Measurements from ENCODE around the gene UBTF. TPM values are rescaled to one million over a fixed set of nuclear protein-coding genes. Genes with fewer than 3 reads are reported as not detected.
A peak's percentile ranks its signal among the peaks of the same experiment; 100 is the strongest.

Gene UBTF
- total and polyA plus RNA-seq, 4 experiments from 2014 or later = 12.2 to 264 (median 157) TPM

DNA sequence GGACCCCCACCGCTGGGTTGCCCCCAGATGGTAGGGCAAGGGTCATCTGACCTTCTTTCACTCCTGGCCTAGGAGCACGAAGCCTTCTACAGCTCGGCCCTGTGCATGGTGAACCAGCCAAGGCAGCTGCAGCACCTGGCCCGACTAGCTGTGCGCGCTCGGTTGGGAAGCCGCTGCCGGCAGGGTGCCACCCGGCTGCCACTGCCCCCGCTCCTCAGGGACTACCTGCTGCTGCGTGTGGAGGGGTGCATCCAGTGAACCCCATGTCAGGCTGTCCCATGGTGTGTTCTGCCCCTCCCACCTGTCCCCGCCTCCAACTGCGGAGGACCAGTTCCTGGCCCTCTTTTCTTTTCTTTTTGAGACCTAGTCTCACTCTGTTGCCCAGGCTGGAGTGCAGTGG lies 41.3 kb downstream of the UBTF start:
- H3K27me3 Mint-ChIP-seq = no peaks in the 10 kb centered on the region

DNA sequence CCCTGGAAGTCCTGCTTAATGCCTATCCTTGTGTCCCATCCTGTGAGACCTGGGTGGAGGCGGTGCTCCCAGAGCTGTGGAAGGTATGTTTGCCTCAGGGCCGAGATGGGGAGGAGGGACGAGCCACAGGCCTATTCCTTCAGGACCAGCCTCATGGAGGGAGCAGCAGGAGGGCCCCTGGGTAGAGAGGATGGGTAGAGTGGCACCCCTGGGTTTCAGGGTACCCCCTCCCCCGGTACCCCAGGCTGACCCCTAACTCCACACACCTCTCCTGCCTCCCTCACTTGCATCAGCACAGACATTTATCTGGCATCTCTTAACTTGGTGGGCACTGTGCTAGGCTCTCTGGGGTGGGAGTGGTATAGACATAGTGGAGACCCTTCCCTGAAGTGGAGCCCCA lies 41.8 kb downstream of the UBTF start:
- intact Hi-C loops (cut with micrococcal nuclease) = no loop called here
- Mint-ChIP-seq H3K4me3 (no peak overlapping the region), H3K9me3 (no peaks in the 10 kb centered on the region), H3K36me3 (peaks cover 13 to 27% of the 10 kb centered on the region in 2 donors), H3K4me1 (peaks cover 3 to 11% (median 8%) of the 10 kb centered on the region in 4 donors), H3K27ac (no peak overlapping the region), H3K27me3 (no peaks in the 10 kb centered on the region)
- Histone ChIP-seq H3K36me3 (ENCODE audit: insufficient read depth, low read length) (peaks cover 16% of the 10 kb centered on the region), H3K4me1 (ENCODE audit: insufficient read depth, low read length) (no peaks in the 10 kb centered on the region), H3K27ac (ENCODE audit: low read depth, low read length) (no peak overlapping the region), H3K27me3 (ENCODE audit: insufficient read depth, low read length) (no peaks in the 10 kb centered on the region), H3K4me3 (ENCODE audit: low read length in 2 of 2) (no peak overlapping the region), H3K9me3 (ENCODE audit: control insufficient read depth in 1 of 2, low read length in 2 of 2) (no peaks in the 10 kb centered on the region)
- ChIA-PET POLR2A (ENCODE audit: partially characterized antibody) (no interaction called here), CTCF (ENCODE audit: partially characterized antibody) (no interaction called here)
- no peak for DNase-seq

More for the DNA sequence above, 41.3 kb downstream of the UBTF start:
- no peaks in the 10 kb centered on the region for H3K9me3 Mint-ChIP-seq
- no peaks in the 10 kb centered on the region for H3K9me3 ChIP-seq (ENCODE audit: control insufficient read depth in 1 of 2, low read length in 2 of 2)
- H3K27ac Mint-ChIP-seq = peak overlapping the region in 1 of 7 donors; percentile 10
- intact Hi-C loops (cut with micrococcal nuclease) = no loop called here
- peaks cover 13 to 27% of the 10 kb centered on the region in 2 donors for H3K36me3 Mint-ChIP-seq
- no peak for DNase-seq
- no peak overlapping the region for H3K4me3 ChIP-seq (ENCODE audit: low read length in 2 of 2)
- no peak overlapping the region for H3K27ac ChIP-seq (ENCODE audit: low read depth, low read length)
- H3K27me3 ChIP-seq (ENCODE audit: insufficient read depth, low read length) = no peaks in the 10 kb centered on the region
- H3K4me3 Mint-ChIP-seq = no peak overlapping the region
- ChIA-PET CTCF (ENCODE audit: partially characterized antibody) (no interaction called here), POLR2A (ENCODE audit: partially characterized antibody) (no interaction called here)
- peaks cover 3% of the 10 kb centered on the region for H3K4me1 ChIP-seq (ENCODE audit: insufficient read depth, low read length)
- H3K4me1 Mint-ChIP-seq = peaks cover 3 to 12% (median 10%) of the 10 kb centered on the region in 4 donors
- H3K36me3 ChIP-seq (ENCODE audit: insufficient read depth, low read length) = peaks cover 19% of the 10 kb centered on the region

GRCh38 chr17:44176671-44177501 lies 42.6 kb downstream of the UBTF start:
- Histone ChIP-seq H3K27me3 (ENCODE audit: insufficient read depth, low read length) (no peaks in the 10 kb centered on the region), H3K27ac (ENCODE audit: low read depth, low read length) (no peak overlapping the region), H3K4me3 (ENCODE audit: low read length in 2 of 2) (no peak overlapping the region), H3K9me3 (ENCODE audit: control insufficient read depth in 1 of 2, low read length in 2 of 2) (no peaks in the 10 kb centered on the region), H3K36me3 (ENCODE audit: insufficient read depth, low read length) (peaks cover 11% of the 10 kb centered on the region), H3K4me1 (ENCODE audit: insufficient read depth, low read length) (no peaks in the 10 kb centered on the region)
- POLR2A ChIA-PET (ENCODE audit: partially characterized antibody) = interaction anchor here (1.4 kb wide), 1 partner anchor 9 kb away, joined by 8 read pairs; the partner anchor contains the start of gene TMUB2
- peak overlapping the region in 1 of 7 donors; percentile 31 for H3K27ac Mint-ChIP-seq
- H3K36me3 Mint-ChIP-seq = peaks cover 9 to 21% of the 10 kb centered on the region in 2 donors
- no peak for DNase-seq
- no peak overlapping the region for H3K4me3 Mint-ChIP-seq
- peaks cover 3 to 8% (median 3%) of the 10 kb centered on the region in 4 donors for H3K4me1 Mint-ChIP-seq
- no peaks in the 10 kb centered on the region for H3K27me3 Mint-ChIP-seq
- intact Hi-C loops (cut with micrococcal nuclease) = no loop called here
- CTCF ChIA-PET (ENCODE audit: partially characterized antibody) = interaction anchor here (1.1 to 1.6 kb wide), 2 partner anchors 10 to 31 kb away, joined by 3 read pairs; no protein-coding TSS in a partner anchor
- H3K9me3 Mint-ChIP-seq = no peaks in the 10 kb centered on the region

GRCh38 chr17:44176257-44176656 lies 43.2 kb downstream of the UBTF start:
- no peaks in the 10 kb centered on the region for H3K9me3 ChIP-seq (ENCODE audit: control insufficient read depth in 1 of 2, low read length in 2 of 2)
- ChIA-PET POLR2A (ENCODE audit: partially characterized antibody) (interaction anchor here (1.4 kb wide), 1 partner anchor 10 kb away, joined by 8 read pairs; the partner anchor contains the start of gene TMUB2), CTCF (ENCODE audit: partially characterized antibody) (interaction anchor here (1.1 to 1.6 kb wide), 2 partner anchors 9 to 31 kb away, joined by 3 read pairs; no protein-coding TSS in a partner anchor)
- Mint-ChIP-seq H3K4me1 (peaks cover 0 to 5% (median 0%) of the 10 kb centered on the region in 4 donors), H3K9me3 (no peaks in the 10 kb centered on the region), H3K27ac (peak overlapping the region in 2 of 7 donors; percentile 25 to 31), H3K27me3 (no peaks in the 10 kb centered on the region), H3K36me3 (peaks cover 5 to 17% of the 10 kb centered on the region in 2 donors), H3K4me3 (no peak overlapping the region)
- H3K27me3 ChIP-seq (ENCODE audit: insufficient read depth, low read length) = no peaks in the 10 kb centered on the region
- H3K27ac ChIP-seq (ENCODE audit: low read depth, low read length) = no peak overlapping the region
- intact Hi-C loops (cut with micrococcal nuclease) = no loop called here
- no peak overlapping the region for H3K4me3 ChIP-seq (ENCODE audit: low read length in 2 of 2)
- peaks cover 6% of the 10 kb centered on the region for H3K36me3 ChIP-seq (ENCODE audit: insufficient read depth, low read length)
- no peak for DNase-seq
- no peaks in the 10 kb centered on the region for H3K4me1 ChIP-seq (ENCODE audit: insufficient read depth, low read length)

GRCh38 chr17:44174427-44174826 lies 45.0 kb downstream of the UBTF start:
- Mint-ChIP-seq H3K4me1 (peaks cover 0 to 6% (median 2%) of the 10 kb centered on the region in 4 donors), H3K27me3 (no peaks in the 10 kb centered on the region), H3K27ac (peak overlapping the region in 2 of 7 donors; percentile 30 to 48), H3K36me3 (peaks cover 5 to 17% of the 10 kb centered on the region in 2 donors), H3K4me3 (no peak overlapping the region), H3K9me3 (no peaks in the 10 kb centered on the region)
- no peak for DNase-seq
- no peaks in the 10 kb centered on the region for H3K27me3 ChIP-seq (ENCODE audit: insufficient read depth, low read length)
- CTCF ChIA-PET (ENCODE audit: partially characterized antibody) = interaction anchor here (1.4 to 1.5 kb wide), 2 partner anchors 11 to 36 kb away, joined by 6 to 7 read pairs; no protein-coding TSS in a partner anchor
- H3K9me3 ChIP-seq (ENCODE audit: control insufficient read depth in 1 of 2, low read length in 2 of 2) = no peaks in the 10 kb centered on the region
- peaks cover 6% of the 10 kb centered on the region for H3K36me3 ChIP-seq (ENCODE audit: insufficient read depth, low read length)
- H3K27ac ChIP-seq (ENCODE audit: low read depth, low read length) = no peak overlapping the region
- no peaks in the 10 kb centered on the region for H3K4me1 ChIP-seq (ENCODE audit: insufficient read depth, low read length)
- no peak overlapping the region for H3K4me3 ChIP-seq (ENCODE audit: low read length in 2 of 2)
- POLR2A ChIA-PET (ENCODE audit: partially characterized antibody) = interaction anchor here (1.3 kb wide), 1 partner anchor 11 kb away, joined by 3 read pairs; no protein-coding TSS in a partner anchor
- intact Hi-C loops (cut with micrococcal nuclease) = no loop called here

DNA sequence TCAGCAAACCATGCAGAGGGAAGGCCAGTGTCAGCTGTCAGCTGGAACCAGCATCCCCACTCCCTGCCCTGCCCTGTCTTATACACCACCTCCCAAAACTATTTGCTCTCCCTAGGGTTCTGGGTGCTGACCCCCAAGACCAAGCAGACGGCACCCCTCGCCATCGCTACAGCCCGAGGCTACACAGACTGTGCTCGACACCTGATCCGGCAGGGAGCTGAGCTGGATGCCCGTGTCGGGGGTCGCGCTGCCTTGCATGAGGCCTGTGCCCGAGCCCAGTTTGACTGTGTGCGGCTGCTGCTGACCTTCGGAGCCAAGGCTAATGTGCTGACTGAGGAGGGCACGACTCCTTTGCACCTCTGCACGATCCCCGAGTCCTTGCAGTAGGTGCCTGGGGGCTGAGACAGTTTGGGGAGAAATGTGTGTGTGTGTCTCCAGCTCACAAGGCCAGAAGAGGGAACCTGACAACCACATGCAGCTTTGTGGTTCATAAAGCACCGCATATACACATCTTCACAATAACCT lies 47.5 kb downstream of the UBTF start:
- no peaks in the 10 kb centered on the region for H3K27me3 ChIP-seq (ENCODE audit: insufficient read depth, low read length)
- Mint-ChIP-seq H3K27ac (peak overlapping the region in 4 of 7 donors; percentile 21 to 83 (median 51)), H3K9me3 (no peaks in the 10 kb centered on the region), H3K4me3 (no peak overlapping the region), H3K4me1 (peaks cover 5 to 16% (median 10%) of the 10 kb centered on the region in 4 donors), H3K27me3 (no peaks in the 10 kb centered on the region), H3K36me3 (peaks cover 0 to 8% of the 10 kb centered on the region in 2 donors)
- ChIA-PET POLR2A (ENCODE audit: partially characterized antibody) (interaction anchor here (0.9 to 1.7 kb wide), 4 partner anchors 12 to 155 kb away, joined by 3 to 12 read pairs (median 4); partner anchors contain the start of gene ATXN7L3), CTCF (ENCODE audit: partially characterized antibody) (interaction anchor here (1.1 to 1.3 kb wide), 2 partner anchors 38 to 228 kb away, joined by 3 to 5 read pairs; no protein-coding TSS in a partner anchor)
- no peaks in the 10 kb centered on the region for H3K36me3 ChIP-seq (ENCODE audit: insufficient read depth, low read length)
- H3K9me3 ChIP-seq (ENCODE audit: control insufficient read depth in 1 of 2, low read length in 2 of 2) = no peaks in the 10 kb centered on the region
- intact Hi-C loops (cut with micrococcal nuclease) = no loop called here
- no peak overlapping the region for H3K27ac ChIP-seq (ENCODE audit: low read depth, low read length)
- H3K4me3 ChIP-seq (ENCODE audit: low read length in 2 of 2) = no peak overlapping the region
- peaks cover 6% of the 10 kb centered on the region for H3K4me1 ChIP-seq (ENCODE audit: insufficient read depth, low read length)
- DNase-seq = no peak
